Lower lobe of right lung (tissue), 2 donors: ENCODE measurements around the gene ACADSB. TPM values are rescaled to one million over a fixed set of nuclear protein-coding genes. Genes with fewer than 3 reads are reported as not detected.

Experiments used
- ATAC-seq, 2 donors: fragments of 200-7000 bp; cut with Tn5 transposase; one replicate each; pipeline ENCODE4 v1.9.1; 2020 to 2022; ENCODE audit warnings: mild to moderate bottlenecking in 2 of 2, moderate library complexity in 2 of 2
- DNase-seq: peaks from one replicate; pipeline ENCODE4 v3.0.0-alpha.2; 2020
- H3K27ac ChIP-seq: fragments of 200-600 bp; one replicate; pipeline ENCODE4 v1.8.0; 2022
- H3K27me3 ChIP-seq: fragments of 200-600 bp; one replicate; pipeline ENCODE4 v1.8.0; 2022; ENCODE audit warnings: low read depth
- H3K36me3 ChIP-seq: fragments of 200-600 bp; one replicate; pipeline ENCODE4 v1.8.0; 2022; ENCODE audit warnings: mild to moderate bottlenecking
- H3K4me1 ChIP-seq: fragments of 200-600 bp; one replicate; pipeline ENCODE4 v1.8.0; 2022
- H3K4me3 ChIP-seq: fragments of 200-600 bp; one replicate; pipeline ENCODE4 v1.8.0; 2022; ENCODE audit warnings: mild to moderate bottlenecking
- H3K9me3 ChIP-seq: fragments of 200-600 bp; one replicate; pipeline ENCODE4 v1.8.0; 2022
- CTCF ChIP-seq: fragments of 200-600 bp; IDR thresholded peaks from one replicate; pipeline ENCODE4 v1.8.0; 2022; ENCODE audit warnings: antibody characterized with exemption, mild to moderate bottlenecking
- intact Hi-C: fragments of 100-400 bp; cut with DNase I; formaldehyde crosslinking; loops from one replicate; pipeline ENCODE4 v1.11.0; 2022
- long read RNA-seq: library from polyadenylated mRNA; unstranded; transcript quantifications from one replicate; pipeline ENCODE4 v2.0.0, GENCODE V29; 2021
- total RNA-seq: library from RNA; stranded (reverse); fragmentation: NEBNext Ultra II Directional; extraction: Animal tissue kit (Norgen Biotek cat#: 25700); gene quantifications from one replicate; pipeline ENCODE4 v1.2.1, GENCODE V29; 2021
- donor health status: DM: no; HTN: yes; CAD: no; lungs with severe emphysema.

ACADSB gene
- total RNA-seq, result 24.0 TPM
- long read RNA-seq, full-length matches to known transcripts, result 14 of 24 reads
- long read RNA-seq, partial matches to known transcripts, result 2 of 24 reads
- long read RNA-seq, other reads (novel, unspliced or antisense), result 8 of 24 reads

GRCh38 chr10:123008355-123009104 lies at the start of gene ACADSB, which contains the start of gene IKZF5:
ACADSB (plus strand) TSS chr10:123009006; CDS start chr10:123009030, 24 bp downstream.
IKZF5 (minus strand) TSS chr10:123008795; CDS start chr10:122998625, 10,170 bp downstream.
- Histone ChIP-seq H3K27ac (peak within 1 kb of the TSS; percentile 95), H3K4me3 (peak within 1 kb of the TSS; percentile 96), H3K27me3 (no peaks in the 10 kb centered on the region), H3K36me3 (peaks cover 6% of the 10 kb centered on the region), H3K9me3 (no peaks in the 10 kb centered on the region), H3K4me1 (peaks cover 52% of the 10 kb centered on the region)
- no peak for TF ChIP-seq CTCF
- peak; percentile 97 for DNase-seq
- intact Hi-C loops, result no loop called here
- ATAC-seq, result peak; percentile 97 to 99

DNA sequence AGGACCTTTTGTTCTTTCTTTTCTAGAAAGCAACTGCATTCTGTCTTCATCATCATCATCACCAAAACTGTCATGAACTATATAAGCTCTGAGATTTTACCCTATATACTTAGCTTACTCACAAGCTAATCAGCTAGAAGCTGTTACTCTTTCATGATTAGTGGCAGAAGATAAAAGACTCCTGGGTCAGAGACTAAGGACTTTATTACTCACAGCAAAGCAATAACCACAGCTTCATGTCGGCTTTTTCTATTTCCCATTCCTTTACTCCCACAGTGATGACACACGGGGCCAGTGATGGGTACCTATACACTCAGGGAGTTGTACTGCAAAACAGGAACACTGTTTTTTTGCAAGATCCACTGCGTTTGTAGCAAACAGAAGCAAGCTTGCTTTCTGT lies 46.4 kb upstream of the ACADSB start:
- intact Hi-C loops, result no loop called here
- Histone ChIP-seq H3K36me3 (no peaks in the 10 kb centered on the region), H3K4me1 (no peaks in the 10 kb centered on the region), H3K27me3 (no peaks in the 10 kb centered on the region), H3K9me3 (peaks cover 11% of the 10 kb centered on the region), H3K27ac (no peak overlapping the region), H3K4me3 (no peak overlapping the region)
- DNase-seq (no peak), ATAC-seq (no peak)
- no peak for TF ChIP-seq CTCF

GRCh38 chr10:122966879-122967278 lies 41.9 kb upstream of the ACADSB start:
- no peak for ATAC-seq
- no peaks in the 10 kb centered on the region for H3K36me3 ChIP-seq
- no peak for TF ChIP-seq CTCF
- no peak overlapping the region for H3K27ac ChIP-seq
- peaks cover 14% of the 10 kb centered on the region for H3K9me3 ChIP-seq
- no peak for DNase-seq
- no peaks in the 10 kb centered on the region for H3K4me1 ChIP-seq
- H3K27me3 ChIP-seq, result no peaks in the 10 kb centered on the region
- intact Hi-C loops, result no loop called here
- no peak overlapping the region for H3K4me3 ChIP-seq

- ATAC-seq (no peak), DNase-seq (no peak)
- Histone ChIP-seq H3K4me3 (no peak overlapping the region), H3K27ac (no peak overlapping the region), H3K27me3 (no peaks in the 10 kb centered on the region), H3K36me3 (no peaks in the 10 kb centered on the region), H3K9me3 (peaks cover 14% of the 10 kb centered on the region), H3K4me1 (no peaks in the 10 kb centered on the region)
- intact Hi-C loops, result no loop called here
- TF ChIP-seq CTCF, result no peak
Observed at GRCh38 chr10:122968698-122969097, 40.1 kb upstream of the ACADSB start.

DNA sequence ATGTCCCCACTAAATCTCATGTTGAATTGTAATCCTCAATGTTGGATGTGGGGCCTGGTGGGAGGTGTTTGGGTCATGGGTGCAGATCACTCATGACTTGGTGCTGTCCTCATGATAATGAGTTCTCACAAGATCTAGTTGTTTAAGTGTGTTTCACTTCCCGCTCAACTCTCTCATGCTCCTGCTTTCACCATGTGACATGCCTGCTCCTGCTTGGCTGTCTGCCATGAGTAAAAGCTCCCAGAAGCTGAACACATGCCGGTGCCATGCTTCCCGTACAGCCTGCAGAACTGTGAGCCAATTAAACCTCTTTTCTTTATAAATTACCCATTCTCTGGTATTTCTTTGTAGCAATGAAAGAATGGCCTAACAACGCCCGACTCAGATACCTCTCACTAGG lies 34.8 kb upstream of the ACADSB start:
- DNase-seq (no peak), ATAC-seq (no peak)
- H3K36me3 ChIP-seq, result no peaks in the 10 kb centered on the region
- H3K4me1 ChIP-seq, result no peaks in the 10 kb centered on the region
- no peak for TF ChIP-seq CTCF
- no peaks in the 10 kb centered on the region for H3K27me3 ChIP-seq
- H3K4me3 ChIP-seq, result no peak overlapping the region
- no peaks in the 10 kb centered on the region for H3K9me3 ChIP-seq
- H3K27ac ChIP-seq, result no peak overlapping the region
- intact Hi-C loops, result no loop called here
